PC-9 (cell line): Measurements from ENCODE around the gene IQSEC3. TPM values are rescaled to one million over a fixed set of nuclear protein-coding genes. Genes with fewer than 3 reads are reported as not detected.

Experiments used
- BruUV-seq: library from RNA; stranded (reverse); fragments of 400-500 nt; replicated peaks from 2 replicates; lab custom pipeline; 2021; lab: Mats Ljungman, UMichigan
- CTCF ChIA-PET: fragments of 300-600 bp; sonication (Branson Sonifier 250); formaldehyde crosslinking; loops from one replicate; lab custom pipeline; 2022; ENCODE audit warnings: antibody characterized with exemption; lab: Charles Lee
- POLR2A ChIA-PET: fragments of 300-600 bp; sonication (Branson Sonifier 250); formaldehyde crosslinking; loops from one replicate; lab custom pipeline; 2022; ENCODE audit warnings: antibody characterized with exemption; ENCODE audit not compliant: unreplicated experiment; lab: Charles Lee
- DNase-seq, 2 experiments: peaks; one replicate each; pipeline versions ENCODE4 v3.0.0 to v3.0.0-alpha.2; 2015 to 2022; ENCODE audit warnings: mixed read lengths in 1 of 2
- H2AFZ ChIP-seq: fragments of 200-600 bp; sonication (generic); 2 replicates; pipeline ENCODE4 v1.8.1; 2017; ENCODE audit warnings: antibody characterized with exemption
- H3F3A ChIP-seq: fragments of 200-600 bp; sonication (generic); 2 replicates; pipeline ENCODE4 v1.8.1; 2017; ENCODE audit warnings: antibody characterized with exemption, mild to moderate bottlenecking, low read depth; ENCODE audit not compliant: insufficient read depth
- H3K27ac ChIP-seq: fragments of 200-600 bp; sonication (generic); 2 replicates; pipeline ENCODE4 v1.6.1; 2016; ENCODE audit warnings: mixed run types
- H3K27me3 ChIP-seq: fragments of 200-600 bp; sonication (generic); 2 replicates; pipeline ENCODE4 v1.6.1; 2016; ENCODE audit warnings: low read depth, mixed run types; ENCODE audit not compliant: insufficient read depth
- H3K36me3 ChIP-seq: fragments of 200-600 bp; sonication (generic); 2 replicates; pipeline ENCODE4 v1.6.1; 2016; ENCODE audit warnings: low read depth, mixed run types
- H3K4me1 ChIP-seq: fragments of 200-600 bp; sonication (generic); replicated peaks from 2 replicates; pipeline ENCODE4 v1.6.1; 2016; ENCODE audit warnings: mixed run types; ENCODE audit not compliant: insufficient read depth
- H3K4me2 ChIP-seq: fragments of 200-600 bp; sonication (generic); 2 replicates; pipeline ENCODE4 v1.6.1; 2017; ENCODE audit warnings: mixed run types
- H3K4me3 ChIP-seq: fragments of 200-600 bp; sonication (generic); 2 replicates; pipeline ENCODE4 v1.6.1; 2016; ENCODE audit warnings: mixed run types
- H3K79me2 ChIP-seq: fragments of 200-600 bp; sonication (generic); 2 replicates; pipeline ENCODE4 v1.6.1; 2017; ENCODE audit warnings: low read depth, mixed run types
- H3K9me2 ChIP-seq: fragments of 200-600 bp; sonication (generic); 2 replicates; pipeline ENCODE4 v1.8.1; 2017; ENCODE audit warnings: mild to moderate bottlenecking; ENCODE audit not compliant: insufficient read depth
- H3K9me3 ChIP-seq: fragments of 200-600 bp; sonication (generic); 2 replicates; pipeline ENCODE4 v1.8.1; 2016; ENCODE audit warnings: low read depth; ENCODE audit not compliant: insufficient read depth
- H4K20me1 ChIP-seq: fragments of 200-600 bp; sonication (generic); 2 replicates; pipeline ENCODE4 v1.8.1; 2017; ENCODE audit not compliant: insufficient read depth
- EZH2 ChIP-seq: fragments of 200-600 bp; sonication (generic); IDR thresholded peaks from 2 replicates; pipeline ENCODE4 v1.8.0; 2017; ENCODE audit warnings: antibody characterized with exemption, low read depth
- intact Hi-C: fragments of 100-400 bp; cut with micrococcal nuclease; formaldehyde crosslinking; loops from one replicate; pipeline ENCODE4 v1.10.0; 2022; ENCODE audit not compliant: unreplicated experiment
- total RNA-seq: library from RNA; stranded (reverse); gene quantifications from 2 replicates; pipeline ENCODE4 v1.2.3, GENCODE V29; 2021
- TF ChIP-seq, protein P1 (sequence below): fragments of 200-600 bp; sonication (generic); conservative IDR thresholded peaks from 2 replicates; pipeline ENCODE4 v1.6.1; 2017; ENCODE audit warnings: mixed run types, antibody characterized with exemption, mild to moderate bottlenecking, moderate library complexity

Gene IQSEC3
- total RNA-seq, 1 experiment from 2014 or later, result not detected

DNA sequence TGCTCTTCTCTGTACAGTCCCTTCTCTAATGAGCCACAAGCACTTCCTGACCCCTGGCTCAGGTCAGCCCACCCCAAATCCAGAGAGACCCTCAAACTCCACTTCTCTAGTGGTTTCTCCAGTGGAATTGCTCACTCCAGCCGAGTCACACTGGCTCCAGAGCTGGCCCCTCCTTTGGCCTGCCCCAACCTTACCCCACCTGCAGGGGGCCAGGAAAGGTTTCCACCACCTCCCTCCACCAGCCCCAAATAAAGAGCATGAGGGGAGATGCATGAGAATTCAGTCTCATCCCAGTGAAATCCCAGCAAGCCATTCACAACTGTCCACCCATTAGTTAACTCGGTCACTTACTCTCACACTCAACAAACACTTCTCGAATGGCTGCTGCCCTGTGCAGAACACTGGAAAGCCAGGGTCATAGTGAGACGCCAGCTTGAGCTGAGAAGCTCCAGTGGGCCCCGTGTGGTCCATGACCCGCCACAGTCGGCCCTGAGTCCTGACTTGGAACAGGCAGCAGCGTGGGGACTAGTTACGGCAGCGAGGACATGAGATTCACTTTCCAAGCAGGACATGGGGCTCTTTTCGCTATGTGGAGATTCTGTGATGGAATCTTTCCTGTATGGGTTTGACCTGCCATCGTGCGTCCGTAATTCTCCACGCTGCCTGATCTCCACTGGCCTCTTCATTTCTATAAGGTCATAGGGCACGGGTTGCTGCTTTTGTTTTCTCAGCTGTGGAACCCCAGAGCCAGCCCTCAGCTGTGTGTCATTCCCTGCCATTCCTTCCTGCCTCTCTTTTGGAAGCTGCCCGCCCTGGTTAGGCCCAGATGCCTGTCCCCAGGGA, 103.2 kb downstream of the IQSEC3 start:
- H3K9me3 ChIP-seq, result no peaks in the 10 kb centered on the region
- H3K36me3 ChIP-seq, result no peaks in the 10 kb centered on the region
- BruUV-seq, result no TSS peak
- H3K9me2 ChIP-seq, result no peaks in the 10 kb centered on the region
- no peak overlapping the region for H3K4me3 ChIP-seq
- ChIA-PET CTCF (no interaction called here), POLR2A (no interaction called here)
- no peaks in the 10 kb centered on the region for H3F3A ChIP-seq
- H2AFZ ChIP-seq, result no peak overlapping the region
- no peak overlapping the region for H3K27ac ChIP-seq
- no peaks in the 10 kb centered on the region for H4K20me1 ChIP-seq
- DNase-seq, result no peak
- intact Hi-C loops, result no loop called here
- H3K79me2 ChIP-seq, result no peaks in the 10 kb centered on the region
- no peak overlapping the region for H3K4me2 ChIP-seq
- H3K27me3 ChIP-seq, result peaks cover 72% of the 10 kb centered on the region
- TF ChIP-seq, protein P1, sequence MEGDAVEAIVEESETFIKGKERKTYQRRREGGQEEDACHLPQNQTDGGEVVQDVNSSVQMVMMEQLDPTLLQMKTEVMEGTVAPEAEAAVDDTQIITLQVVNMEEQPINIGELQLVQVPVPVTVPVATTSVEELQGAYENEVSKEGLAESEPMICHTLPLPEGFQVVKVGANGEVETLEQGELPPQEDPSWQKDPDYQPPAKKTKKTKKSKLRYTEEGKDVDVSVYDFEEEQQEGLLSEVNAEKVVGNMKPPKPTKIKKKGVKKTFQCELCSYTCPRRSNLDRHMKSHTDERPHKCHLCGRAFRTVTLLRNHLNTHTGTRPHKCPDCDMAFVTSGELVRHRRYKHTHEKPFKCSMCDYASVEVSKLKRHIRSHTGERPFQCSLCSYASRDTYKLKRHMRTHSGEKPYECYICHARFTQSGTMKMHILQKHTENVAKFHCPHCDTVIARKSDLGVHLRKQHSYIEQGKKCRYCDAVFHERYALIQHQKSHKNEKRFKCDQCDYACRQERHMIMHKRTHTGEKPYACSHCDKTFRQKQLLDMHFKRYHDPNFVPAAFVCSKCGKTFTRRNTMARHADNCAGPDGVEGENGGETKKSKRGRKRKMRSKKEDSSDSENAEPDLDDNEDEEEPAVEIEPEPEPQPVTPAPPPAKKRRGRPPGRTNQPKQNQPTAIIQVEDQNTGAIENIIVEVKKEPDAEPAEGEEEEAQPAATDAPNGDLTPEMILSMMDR, result no peak; the same call in 1 of the 2 replicates
- no peak for TF ChIP-seq EZH2
- H3K4me1 ChIP-seq, result no peaks in the 10 kb centered on the region

DNA sequence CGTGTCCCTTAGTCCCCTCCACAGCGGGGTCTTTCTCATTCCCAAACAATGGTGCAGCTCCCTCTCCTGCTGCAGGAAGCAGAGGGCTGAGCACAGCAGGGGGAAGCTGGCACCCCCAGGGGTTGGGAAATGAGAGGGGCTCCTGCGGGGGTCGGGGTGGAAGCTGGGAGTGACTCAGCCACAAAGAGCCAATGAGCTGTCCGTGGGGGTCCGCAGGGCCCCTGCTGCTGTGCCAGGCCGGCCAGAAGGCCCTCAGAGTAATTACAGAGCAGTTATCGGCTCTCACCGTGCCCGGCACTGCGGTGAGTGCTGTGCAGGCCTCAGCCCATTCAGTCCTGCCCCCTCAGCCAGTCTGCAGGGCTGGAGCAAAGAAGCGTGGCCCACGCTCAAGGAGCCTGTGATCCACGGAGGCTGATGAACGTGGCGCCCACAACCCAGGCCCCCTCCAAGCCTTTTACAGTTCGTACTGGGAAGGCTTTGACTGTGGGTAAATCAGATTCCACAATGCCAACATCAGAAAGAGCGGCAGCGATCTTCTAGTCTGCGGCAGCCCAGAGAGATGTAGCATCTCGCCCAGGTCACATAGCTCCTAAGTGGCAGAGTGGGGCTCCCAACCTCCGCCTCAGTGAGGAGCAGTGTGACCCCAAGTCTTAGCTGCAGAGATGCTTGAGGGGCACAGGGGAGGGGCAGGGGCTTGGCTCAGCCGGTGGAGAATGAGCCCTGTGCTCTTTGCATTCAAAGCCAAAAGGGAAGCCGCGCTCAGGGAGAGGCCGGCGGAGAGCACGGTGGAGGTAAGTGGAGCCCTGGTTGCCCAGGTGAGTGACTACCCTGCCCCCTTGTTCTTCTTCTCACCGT, 104.0 kb downstream of the IQSEC3 start:
- no peak overlapping the region for H3K4me2 ChIP-seq
- H3K27ac ChIP-seq, result no peak overlapping the region
- no TSS peak for BruUV-seq
- no peaks in the 10 kb centered on the region for H3K36me3 ChIP-seq
- POLR2A ChIA-PET, result interaction anchor here (0.5 kb wide), 1 partner anchor 23 kb away, joined by 5 read pairs; no protein-coding TSS in a partner anchor
- H4K20me1 ChIP-seq, result no peaks in the 10 kb centered on the region
- no peak for DNase-seq
- no peaks in the 10 kb centered on the region for H3K4me1 ChIP-seq
- intact Hi-C loops, result no loop called here
- TF ChIP-seq, protein P1, result no peak
- TF ChIP-seq EZH2, result no peak
- no peaks in the 10 kb centered on the region for H3F3A ChIP-seq
- H2AFZ ChIP-seq, result no peak overlapping the region
- no peak overlapping the region for H3K4me3 ChIP-seq
- CTCF ChIA-PET, result no interaction called here
- peaks cover 72% of the 10 kb centered on the region for H3K27me3 ChIP-seq
- no peaks in the 10 kb centered on the region for H3K79me2 ChIP-seq
- no peaks in the 10 kb centered on the region for H3K9me2 ChIP-seq
- H3K9me3 ChIP-seq, result no peaks in the 10 kb centered on the region

DNA sequence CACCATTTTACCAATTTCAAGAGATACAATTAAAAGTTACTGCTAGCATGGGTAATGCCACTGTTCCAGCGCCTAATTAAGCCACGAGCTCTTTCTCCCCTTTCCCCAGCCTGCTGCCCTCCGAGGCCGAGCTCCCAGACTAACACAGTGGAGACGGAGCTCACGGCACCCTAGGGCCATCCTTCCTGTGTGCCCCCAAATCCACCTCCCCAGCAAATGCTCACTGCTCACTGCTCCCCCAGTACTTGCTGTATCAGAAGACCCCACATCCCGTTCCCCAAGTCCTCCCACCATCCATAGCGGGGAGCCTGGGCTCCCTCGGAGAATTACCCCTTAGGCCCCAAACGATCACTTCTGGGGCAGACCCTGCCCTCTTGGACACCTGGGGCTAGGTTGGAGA, 104.7 kb downstream of the IQSEC3 start:
- H3K4me1 ChIP-seq, result peaks cover 4% of the 10 kb centered on the region
- no TSS peak for BruUV-seq
- TF ChIP-seq, protein P1, result no peak
- no peak for TF ChIP-seq EZH2
- no peak overlapping the region for H3K4me2 ChIP-seq
- intact Hi-C loops, result no loop called here
- no peaks in the 10 kb centered on the region for H3F3A ChIP-seq
- H3K9me3 ChIP-seq, result no peaks in the 10 kb centered on the region
- H3K4me3 ChIP-seq, result no peak overlapping the region
- no peaks in the 10 kb centered on the region for H3K79me2 ChIP-seq
- H3K9me2 ChIP-seq, result no peaks in the 10 kb centered on the region
- no peak overlapping the region for H3K27ac ChIP-seq
- CTCF ChIA-PET, result no interaction called here
- H3K36me3 ChIP-seq, result no peaks in the 10 kb centered on the region
- DNase-seq, result no peak
- no peaks in the 10 kb centered on the region for H4K20me1 ChIP-seq
- no peak overlapping the region for H2AFZ ChIP-seq
- H3K27me3 ChIP-seq, result peaks cover 70% of the 10 kb centered on the region
- POLR2A ChIA-PET, result no interaction called here
